ENCODE results near the gene RAB44. TPM values are rescaled to one million over a fixed set of nuclear protein-coding genes. Genes with fewer than 3 reads are reported as not detected.

RAB44 gene
- total and polyA plus RNA-seq, 9 of the 15 experiments (the other 6 are each of a cell fraction or from before 2014, with no cell fraction given), result not detected

GRCh38 chr6:36746251-36746650, 48.6 kb downstream of the RAB44 start:
- ATAC-seq (no peak), FAIRE-seq (no peak), DNase-seq (ENCODE audit: extremely low read depth in 1 of 4, low spot score in 3 of 4) (no peak)
- H3K79me2 ChIP-seq (ENCODE audit: control insufficient read depth, insufficient read depth, low read length), result no peaks in the 10 kb centered on the region
- H4K20me1 ChIP-seq (replicated peaks; ENCODE audit: control insufficient read depth, insufficient read depth, low read length), result peaks cover 10% of the 10 kb centered on the region
- H3K9me3 ChIP-seq (replicated peaks; ENCODE audit: control insufficient read depth, insufficient read depth, low read depth, low read length), result no peaks in the 10 kb centered on the region
- BruUV-seq (replicated peaks), result no TSS peak
- H3K4me1 ChIP-seq (replicated peaks in 1 of 2; ENCODE audit: control insufficient read depth in 2 of 2, insufficient read depth in 2 of 2, low read length in 2 of 2), result peaks cover 0 to 15% of the 10 kb centered on the region in 2 experiments; a peak in 4 of 5 replicates
- H3K36me3 ChIP-seq (ENCODE audit: control insufficient read depth, insufficient read depth, low read length), result no peaks in the 10 kb centered on the region
- intact Hi-C loops (cut with micrococcal nuclease) (no loop called here), in situ Hi-C loops (cut with MboI) (no loop called here)
- no peak overlapping the region for H3K9ac ChIP-seq (ENCODE audit: insufficient read depth in 1 of 2, low read depth in 2 of 2, low read length in 2 of 2)
- H2AFZ ChIP-seq (ENCODE audit: low read depth, low read length), result no peak overlapping the region
- no peak overlapping the region for H3K4me2 ChIP-seq (ENCODE audit: insufficient read depth, low read length)
- POLR2A ChIA-PET, result interaction anchor here (1.1 to 1.2 kb wide), 2 partner anchors 8 to 10 kb away, joined by 3 to 5 read pairs; no protein-coding TSS in a partner anchor
- 10% methylated on average over 12 of the region's 14 CpGs for WGBS (ENCODE audit: insufficient coverage, low coverage, missing lambda C conversion rate)
- no peaks in the 10 kb centered on the region for H3K9me1 ChIP-seq (ENCODE audit: control insufficient read depth, insufficient read depth, low read length)
- H3K27me3 ChIP-seq (ENCODE audit: control insufficient read depth in 2 of 2, insufficient read depth in 2 of 2, low read length in 2 of 2), result peaks cover 21 to 67% of the 10 kb centered on the region in 2 experiments; a peak in 3 of 5 replicates
- TF ChIP-seq IRF9 (tag; IDR thresholded peaks at IDR 0.05) (no peak), ZNF512 (tag; IDR thresholded peaks at IDR 0.05) (no peak), EGR1 (conservative IDR thresholded peaks at IDR 0.05) (peak; percentile 49; the same call in 1 of the 2 replicates), E2F8 (IDR thresholded peaks at IDR 0.05; ENCODE audit: low read depth, partially characterized antibody) (no peak)
- H3K27ac ChIP-seq (ENCODE audit: extremely low read depth, low read depth, low read length), result no peak overlapping the region
- CTCF ChIA-PET (ENCODE audit: low intra/inter-chr PET ratio), result no interaction called here
- H3K4me3 ChIP-seq, result no peak overlapping the region

Measured in K562 (cell line).